Body of pancreas (tissue), 4 donors: ENCODE data around the gene NECTIN3. TPM values are rescaled to one million over a fixed set of nuclear protein-coding genes. Genes with fewer than 3 reads are reported as not detected.

ENCODE experiments used
- ATAC-seq: fragments of 150-250 bp; one replicate; pipeline ENCODE4 v1.9.1; 2016
- DNase-seq, 4 donors: peaks; one replicate each; pipeline ENCODE4 v3.0.0-alpha.2; 2019
- H3K27ac ChIP-seq, 4 donors: fragments of 200-600 bp; sonication (generic); 1 replicate in 3 of 4; 2 replicates in 1 of 4; pipeline versions ENCODE4 v1.5.1 to v1.6.1; 2016 to 2019; ENCODE audit warnings: mild to moderate bottlenecking in 1 of 4, mixed read lengths in 1 of 4, moderate library complexity in 1 of 4
- H3K27me3 ChIP-seq, 2 donors: fragments of 200-600 bp; sonication (generic); one replicate each; pipeline ENCODE4 v1.6.0; 2016; ENCODE audit warnings: mild to moderate bottlenecking in 1 of 2
- H3K36me3 ChIP-seq, 2 donors: fragments of 200-600 bp; sonication (generic); replicated peaks in 1 of 2; 2 replicates each; pipeline ENCODE4 v1.5.1; 2016; ENCODE audit warnings: low read depth in 2 of 2; ENCODE audit not compliant: insufficient read depth in 1 of 2
- H3K4me1 ChIP-seq: fragments of 200-600 bp; sonication (generic); one replicate; pipeline ENCODE4 v1.6.0; 2016
- H3K4me3 ChIP-seq, 2 donors: fragments of 200-600 bp; sonication (generic); 1 replicate in 1 of 2; 2 replicates in 1 of 2; pipeline ENCODE4 v1.5.1; 2016 to 2019
- H3K9me3 ChIP-seq, 3 donors: fragments of 200-600 bp; sonication (generic); 1 replicate in 2 of 3; 2 replicates in 1 of 3; pipeline ENCODE4 v1.5.1; 2016
- CTCF ChIP-seq, 7 experiments: fragments of 450-650 bp in 4 of 7; fragments of 200-600 bp in 3 of 7; sonication (generic) in 3 of 7; IDR thresholded peaks; one replicate each; pipeline ENCODE4 v1.5.1; 2016 to 2019; ENCODE audit warnings: antibody characterized with exemption in 7 of 7
- POLR2A ChIP-seq, 3 donors: fragments of 450-650 bp; IDR thresholded peaks; one replicate each; pipeline ENCODE4 v1.6.1; 2016; ENCODE audit warnings: antibody characterized with exemption in 3 of 3, mild to moderate bottlenecking in 2 of 3
- WGBS, 2 donors: methylation state at CpG; one replicate each; pipeline ENCODE4 v1.1.5; 2017; 5-methylcytosine and 5-hydroxymethylcytosine counted together
- intact Hi-C: fragments of 100-400 bp; cut with DNase I; formaldehyde crosslinking; loops from one replicate; pipeline ENCODE4 v1.15.1; 2023
- total RNA-seq, 2 donors: library from RNA; depleted of rRNA; stranded (reverse); fragments of >200 nt; gene quantifications; one replicate each; pipeline ENCODE4 v1.1.0, GENCODE V29; 2016

NECTIN3 gene
- total RNA-seq, 2 donors from 2014 or later: 7.6 to 9.1 TPM

DNA sequence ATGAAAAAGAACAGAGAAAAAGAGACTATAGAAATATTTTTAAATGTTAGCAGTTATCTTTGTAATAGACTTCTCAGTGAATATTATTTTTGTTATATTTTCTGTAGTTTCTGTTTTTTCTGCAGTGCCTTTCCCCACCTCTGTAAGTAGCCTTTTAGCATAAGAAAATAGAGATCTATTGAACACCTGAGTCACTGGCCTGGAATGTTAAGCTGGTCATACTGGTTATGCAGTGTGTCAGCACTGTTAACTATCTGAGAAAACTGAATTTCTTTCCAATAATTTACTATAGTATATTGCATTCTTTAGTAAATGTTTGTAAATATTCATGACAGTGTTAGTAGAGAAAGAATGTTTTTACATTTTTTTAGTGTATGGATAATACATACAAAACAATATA lies 79.8 kb downstream of the NECTIN3 start:
- Histone ChIP-seq H3K4me1 (no peaks in the 10 kb centered on the region), H3K9me3 (no peaks in the 10 kb centered on the region), H3K4me3 (no peak overlapping the region), H3K36me3 (no peaks in the 10 kb centered on the region), H3K27ac (no peak overlapping the region), H3K27me3 (no peaks in the 10 kb centered on the region)
- TF ChIP-seq CTCF (IDR thresholded peaks at IDR 0.05): no peak
- no peak for TF ChIP-seq POLR2A (IDR thresholded peaks at IDR 0.05)
- intact Hi-C loops: no loop called here
- ATAC-seq: no peak
- DNase-seq: no peak

DNA sequence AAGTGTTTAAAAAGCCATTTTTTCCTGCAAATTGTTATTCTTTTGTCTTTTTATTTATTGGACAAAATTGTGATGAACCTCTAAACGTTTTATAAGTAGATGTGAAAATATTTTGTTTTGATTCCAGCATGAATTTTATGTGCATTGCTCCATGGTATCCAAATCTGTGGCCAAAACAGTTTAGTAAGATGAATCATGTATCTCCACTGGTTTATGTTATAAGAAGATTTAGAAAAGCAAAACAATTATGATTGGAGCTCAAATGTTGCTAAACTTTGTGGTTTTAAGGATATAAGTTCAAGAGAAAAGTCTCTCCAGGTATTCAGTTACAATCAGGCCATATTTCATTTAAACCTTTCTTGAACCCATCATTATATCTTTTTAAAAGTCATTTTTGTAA lies 80.9 kb downstream of the NECTIN3 start:
- TF ChIP-seq POLR2A (IDR thresholded peaks at IDR 0.05): no peak
- no peak for TF ChIP-seq CTCF (IDR thresholded peaks at IDR 0.05)
- ATAC-seq: no peak
- intact Hi-C loops: no loop called here
- no peak overlapping the region for H3K27ac ChIP-seq
- 36 to 52% methylated on average over 1 of the region's 1 CpG for WGBS, 2 donors
- no peak for DNase-seq
- H3K4me1 ChIP-seq: no peaks in the 10 kb centered on the region
- H3K9me3 ChIP-seq: no peaks in the 10 kb centered on the region
- H3K4me3 ChIP-seq: no peak overlapping the region
- no peaks in the 10 kb centered on the region for H3K27me3 ChIP-seq
- no peaks in the 10 kb centered on the region for H3K36me3 ChIP-seq

DNA sequence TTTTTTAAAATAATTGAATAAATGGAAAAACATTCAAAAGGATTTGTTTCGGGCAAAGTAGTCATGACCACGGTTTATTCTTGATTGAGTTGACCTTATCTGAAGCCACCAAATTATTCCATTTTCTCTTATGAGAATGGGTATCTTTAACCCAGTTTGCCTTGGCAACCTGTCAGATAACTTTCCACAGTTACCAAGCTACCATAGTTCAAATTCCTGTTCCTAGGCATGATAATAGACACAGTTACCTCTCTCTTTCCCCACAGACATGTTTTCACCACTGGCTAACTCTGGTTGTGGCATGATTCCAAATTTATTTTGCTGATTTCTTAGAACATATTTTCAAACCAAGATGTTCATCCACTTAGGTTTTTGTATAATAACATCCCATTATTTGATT lies 84.9 kb downstream of the NECTIN3 start:
- WGBS, 2 donors: 94 to 96% methylated on average over 2 of the region's 2 CpGs
- TF ChIP-seq POLR2A (IDR thresholded peaks at IDR 0.05) (no peak), CTCF (IDR thresholded peaks at IDR 0.05) (no peak)
- intact Hi-C loops: no loop called here
- Histone ChIP-seq H3K36me3 (no peaks in the 10 kb centered on the region), H3K4me1 (no peaks in the 10 kb centered on the region), H3K9me3 (no peaks in the 10 kb centered on the region), H3K4me3 (no peak overlapping the region), H3K27ac (no peak overlapping the region), H3K27me3 (no peaks in the 10 kb centered on the region)
- ATAC-seq (no peak), DNase-seq (no peak)

DNA sequence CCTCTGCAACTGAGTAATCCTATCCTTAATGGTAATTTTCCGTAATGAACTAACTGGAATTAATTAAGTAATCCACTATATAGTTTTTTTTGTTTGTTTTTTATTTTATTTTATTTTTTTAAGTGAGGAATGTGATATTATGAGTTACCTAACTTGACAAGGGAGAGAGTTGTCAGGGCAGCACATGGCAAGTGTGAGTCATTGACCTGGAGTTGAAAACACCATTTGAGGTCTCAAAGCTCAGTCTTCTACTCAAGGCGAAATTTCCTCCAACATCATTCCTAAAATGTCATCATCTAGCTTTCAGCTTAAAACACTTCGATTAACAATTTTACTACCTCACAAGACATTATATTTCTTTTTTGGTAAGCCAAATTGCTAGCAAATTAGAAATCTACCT lies 87.8 kb downstream of the NECTIN3 start:
- DNase-seq (no peak), ATAC-seq (no peak)
- Histone ChIP-seq H3K9me3 (no peaks in the 10 kb centered on the region), H3K4me1 (no peaks in the 10 kb centered on the region), H3K27me3 (no peaks in the 10 kb centered on the region), H3K27ac (no peak overlapping the region), H3K36me3 (no peaks in the 10 kb centered on the region), H3K4me3 (no peak overlapping the region)
- TF ChIP-seq POLR2A (IDR thresholded peaks at IDR 0.05) (no peak), CTCF (IDR thresholded peaks at IDR 0.05) (no peak)
- intact Hi-C loops: no loop called here
- 86 to 93% methylated on average over 3 of the region's 3 CpGs for WGBS, 2 donors

GRCh38 chr3:111164621-111165020 lies 93.0 kb downstream of the NECTIN3 start:
- no peak for DNase-seq
- no peak for ATAC-seq
- Histone ChIP-seq H3K36me3 (no peaks in the 10 kb centered on the region), H3K27ac (no peak overlapping the region), H3K4me1 (no peaks in the 10 kb centered on the region), H3K27me3 (no peaks in the 10 kb centered on the region), H3K9me3 (no peaks in the 10 kb centered on the region), H3K4me3 (no peak overlapping the region)
- 95% methylated on average over 3 of the region's 3 CpGs for WGBS, 2 donors
- intact Hi-C loops: no loop called here
- TF ChIP-seq POLR2A (IDR thresholded peaks at IDR 0.05) (no peak), CTCF (IDR thresholded peaks at IDR 0.05) (no peak)
